Osteocyte (in vitro differentiated cells): ENCODE data around the gene ACAN. TPM values are rescaled to one million over a fixed set of nuclear protein-coding genes. Genes with fewer than 3 reads are reported as not detected.

Source experiments
- DNase-seq: peaks from one replicate; pipeline ENCODE4 v3.0.0; 2021; ENCODE audit warnings: mixed read lengths; ENCODE audit not compliant: unreplicated experiment; ENCODE audit errors: extremely low spot score
- H3K27ac Mint-ChIP-seq: one replicate; pipeline ENCODE4 v1.8.0; 2021; ENCODE audit warnings: mild to moderate bottlenecking, mixed read lengths; ENCODE audit not compliant: unreplicated experiment
- H3K27me3 Mint-ChIP-seq: one replicate; pipeline ENCODE4 v1.8.0; 2021; ENCODE audit warnings: mixed read lengths; ENCODE audit not compliant: unreplicated experiment
- H3K36me3 Mint-ChIP-seq: one replicate; pipeline ENCODE4 v1.8.0; 2021; ENCODE audit warnings: mixed read lengths; ENCODE audit not compliant: unreplicated experiment
- H3K4me1 Mint-ChIP-seq: one replicate; pipeline ENCODE4 v1.8.0; 2021; ENCODE audit warnings: mixed read lengths; ENCODE audit not compliant: unreplicated experiment
- H3K4me3 Mint-ChIP-seq: one replicate; pipeline ENCODE4 v1.8.0; 2021; ENCODE audit warnings: mild to moderate bottlenecking, moderate library complexity, mixed read lengths; ENCODE audit not compliant: unreplicated experiment
- H3K9me3 Mint-ChIP-seq: one replicate; pipeline ENCODE4 v1.8.0; 2021; ENCODE audit warnings: mixed read lengths; ENCODE audit not compliant: unreplicated experiment
- CTCF ChIP-seq: fragments of 200-600 bp; sonication (generic); IDR thresholded peaks from 2 replicates; pipeline ENCODE4 v1.5.0; 2021; ENCODE audit warnings: antibody characterized with exemption, mild to moderate bottlenecking, moderate library complexity
- total RNA-seq: library from RNA; stranded (reverse); gene quantifications from 2 replicates; pipeline ENCODE4 v1.2.1, GENCODE V29; 2021

The ACAN gene
- total RNA-seq, 1 donor from 2014 or later = 11.6 TPM

GRCh38 chr15:88904624-88905327 is 101.5 kb downstream of the ACAN start:
- TF ChIP-seq CTCF = peak; percentile 98
- no peaks in the 10 kb centered on the region for H3K9me3 Mint-ChIP-seq
- H3K36me3 Mint-ChIP-seq = peaks cover 26% of the 10 kb centered on the region

GRCh38 chr15:88905576-88905975 is 102.3 kb downstream of the ACAN start:
- Mint-ChIP-seq H3K27ac (no peak overlapping the region), H3K27me3 (no peaks in the 10 kb centered on the region), H3K9me3 (no peaks in the 10 kb centered on the region), H3K4me3 (no peak overlapping the region), H3K36me3 (peaks cover 28% of the 10 kb centered on the region), H3K4me1 (peaks cover 30% of the 10 kb centered on the region)
- DNase-seq = no peak
- no peak for TF ChIP-seq CTCF

More at GRCh38 chr15:88904624-88905327, 101.5 kb downstream of the ACAN start:
- DNase-seq = no peak
- Mint-ChIP-seq H3K27ac (peak overlapping the region; percentile 17), H3K27me3 (no peaks in the 10 kb centered on the region), H3K4me3 (no peak overlapping the region), H3K4me1 (peaks cover 26% of the 10 kb centered on the region)

- DNase-seq = no peak
- peaks cover 28% of the 10 kb centered on the region for H3K36me3 Mint-ChIP-seq
- no peaks in the 10 kb centered on the region for H3K27me3 Mint-ChIP-seq
- H3K27ac Mint-ChIP-seq = no peak overlapping the region
- no peak for TF ChIP-seq CTCF
- no peak overlapping the region for H3K4me3 Mint-ChIP-seq
- no peaks in the 10 kb centered on the region for H3K9me3 Mint-ChIP-seq
- H3K4me1 Mint-ChIP-seq = peaks cover 30% of the 10 kb centered on the region
These were observed 102.9 kb downstream of the ACAN start for GRCh38 chr15:88906130-88906529.

- Mint-ChIP-seq H3K27ac (no peak overlapping the region), H3K9me3 (no peaks in the 10 kb centered on the region), H3K4me3 (no peak overlapping the region), H3K36me3 (peaks cover 28% of the 10 kb centered on the region), H3K4me1 (peaks cover 32% of the 10 kb centered on the region), H3K27me3 (no peaks in the 10 kb centered on the region)
- no peak for TF ChIP-seq CTCF
- no peak for DNase-seq
These were observed 103.3 kb downstream of the ACAN start for GRCh38 chr15:88906551-88906950.

- Mint-ChIP-seq H3K36me3 (peaks cover 26% of the 10 kb centered on the region), H3K27ac (no peak overlapping the region), H3K4me3 (no peak overlapping the region), H3K4me1 (peaks cover 33% of the 10 kb centered on the region), H3K27me3 (no peaks in the 10 kb centered on the region), H3K9me3 (no peaks in the 10 kb centered on the region)
- TF ChIP-seq CTCF = no peak
- no peak for DNase-seq
These were observed 103.9 kb downstream of the ACAN start for GRCh38 chr15:88907111-88907510.
